ENCODE measurements around the gene BBS1.

- TF ChIP-seq POLR2A (IDR thresholded peaks at IDR 0.05): peak in 2 of 4 donors; percentile 71 to 74
- TF ChIP-seq, protein P1, sequence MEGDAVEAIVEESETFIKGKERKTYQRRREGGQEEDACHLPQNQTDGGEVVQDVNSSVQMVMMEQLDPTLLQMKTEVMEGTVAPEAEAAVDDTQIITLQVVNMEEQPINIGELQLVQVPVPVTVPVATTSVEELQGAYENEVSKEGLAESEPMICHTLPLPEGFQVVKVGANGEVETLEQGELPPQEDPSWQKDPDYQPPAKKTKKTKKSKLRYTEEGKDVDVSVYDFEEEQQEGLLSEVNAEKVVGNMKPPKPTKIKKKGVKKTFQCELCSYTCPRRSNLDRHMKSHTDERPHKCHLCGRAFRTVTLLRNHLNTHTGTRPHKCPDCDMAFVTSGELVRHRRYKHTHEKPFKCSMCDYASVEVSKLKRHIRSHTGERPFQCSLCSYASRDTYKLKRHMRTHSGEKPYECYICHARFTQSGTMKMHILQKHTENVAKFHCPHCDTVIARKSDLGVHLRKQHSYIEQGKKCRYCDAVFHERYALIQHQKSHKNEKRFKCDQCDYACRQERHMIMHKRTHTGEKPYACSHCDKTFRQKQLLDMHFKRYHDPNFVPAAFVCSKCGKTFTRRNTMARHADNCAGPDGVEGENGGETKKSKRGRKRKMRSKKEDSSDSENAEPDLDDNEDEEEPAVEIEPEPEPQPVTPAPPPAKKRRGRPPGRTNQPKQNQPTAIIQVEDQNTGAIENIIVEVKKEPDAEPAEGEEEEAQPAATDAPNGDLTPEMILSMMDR (IDR thresholded peaks at IDR 0.05): no peak
Observed at GRCh38 chr11:66545701-66546367, 35.4 kb downstream of the BBS1 start, which contains the start of gene ZDHHC24.
